Measurements from ENCODE around the gene RTCB.
"Not testable (repeated sequence)": the region's sequence is repeated elsewhere in the genome, so short reads cannot be mapped to it uniquely, and the experiment has no call there.

Gene RTCB

GRCh38 chr22:32385681-32386080, 26.4 kb downstream of the RTCB start:
- DNase-seq: no peak

GRCh38 chr22:32380991-32381390, 31.1 kb downstream of the RTCB start:
- DNase-seq: no peak

GRCh38 chr22:32378707-32379272, 33.3 kb downstream of the RTCB start:
- peak; percentile 1 for DNase-seq

- DNase-seq: no peak
These were observed 35.4 kb downstream of the RTCB start for GRCh38 chr22:32376681-32377080.

GRCh38 chr22:32375678-32376450, 36.2 kb downstream of the RTCB start:
- no peak for DNase-seq

GRCh38 chr22:32364210-32364609, 47.8 kb downstream of the RTCB start:
- DNase-seq: no peak

GRCh38 chr22:32361257-32361656, 50.8 kb downstream of the RTCB start:
- no peak for DNase-seq

GRCh38 chr22:32360096-32360495, 52.0 kb downstream of the RTCB start:
- not testable (repeated sequence) for DNase-seq

- not testable (repeated sequence) for DNase-seq
These were observed 54.5 kb downstream of the RTCB start, which contains the start of gene RFPL3 for GRCh38 chr22:32357567-32357966. Gene RFPL3, plus strand, starts transcription at chr22:32357867. Its CDS starts 205 bp downstream, at chr22:32358072.

GRCh38 chr22:32355760-32356159, 56.3 kb downstream of the RTCB start:
- no peak for DNase-seq

- no peak for DNase-seq
These were observed 57.4 kb downstream of the RTCB start for GRCh38 chr22:32354360-32355351.

GRCh38 chr22:32353840-32354239, 58.2 kb downstream of the RTCB start:
- no peak for DNase-seq

- no peak for DNase-seq
These were observed 58.8 kb downstream of the RTCB start for GRCh38 chr22:32353292-32353691.

GRCh38 chr22:32352681-32353080, 59.4 kb downstream of the RTCB start:
- peak; percentile 34 for DNase-seq

- DNase-seq: not testable (repeated sequence)
These were observed 60.2 kb downstream of the RTCB start for GRCh38 chr22:32351875-32352274.

GRCh38 chr22:32348031-32348611, 63.9 kb downstream of the RTCB start:
- peak; percentile 65 for DNase-seq

- no peak for DNase-seq
These were observed 68.1 kb downstream of the RTCB start for GRCh38 chr22:32343941-32344340.

- DNase-seq: no peak
These were observed 69.1 kb downstream of the RTCB start for GRCh38 chr22:32342977-32343376.

- no peak for DNase-seq
These were observed 70.8 kb downstream of the RTCB start for GRCh38 chr22:32341122-32341740.

- DNase-seq: no peak
These were observed 71.6 kb downstream of the RTCB start for GRCh38 chr22:32340411-32340810.

GRCh38 chr22:32339190-32340012, 72.6 kb downstream of the RTCB start:
- no peak for DNase-seq

GRCh38 chr22:32338757-32339156, 73.3 kb downstream of the RTCB start:
- DNase-seq: no peak

Measured in NCI-H446 treated with DMSO at 0.1 percent for 48 hours (cell line).